SK-N-SH (cell line): Measurements from ENCODE around the gene FCER1G.
"Not testable (repeated sequence)": the region's sequence is repeated elsewhere in the genome, so short reads cannot be mapped to it uniquely, and the experiment has no call there.

Source experiments
- CTCF ChIP-seq: fragments of 200-600 bp; sonication (generic); IDR thresholded peaks from 2 replicates; pipeline ENCODE4 v1.6.1; 2017; ENCODE audit warnings: antibody characterized with exemption, mild to moderate bottlenecking, moderate library complexity
- EP300 ChIP-seq, 2 experiments: IDR thresholded peaks; 2 replicates each; pipeline versions ENCODE4 v1.4.0 to v1.6.1; 2012; ENCODE audit warnings: borderline replicate concordance in 1 of 2, low read depth in 1 of 2, low read length in 1 of 2
- FOSL2 ChIP-seq: IDR thresholded peaks from 2 replicates; pipeline ENCODE4 v1.4.0; 2012; ENCODE audit warnings: low read depth, mild to moderate bottlenecking, moderate library complexity, borderline replicate concordance
- FOXM1 ChIP-seq: IDR thresholded peaks from 2 replicates; pipeline ENCODE4 v1.4.0; 2012; ENCODE audit warnings: low read depth, mild to moderate bottlenecking
- RCOR1 ChIP-seq: fragments of 150-350 bp; IDR thresholded peaks from 2 replicates; pipeline ENCODE4 v1.6.1; 2017; ENCODE audit warnings: antibody characterized with exemption, low read length
- TCF12 ChIP-seq: IDR thresholded peaks from 2 replicates; pipeline ENCODE4 v1.4.0; 2012
- YY1 ChIP-seq: IDR thresholded peaks from 2 replicates; pipeline ENCODE4 v1.4.0; 2012; ENCODE audit warnings: low read depth, mild to moderate bottlenecking
- ZBTB33 ChIP-seq: IDR thresholded peaks from 2 replicates; pipeline ENCODE4 v1.4.0; 2012; ENCODE audit warnings: low read depth, borderline replicate concordance

- not testable (repeated sequence) for TF ChIP-seq TCF12; EP300 (IDR thresholded peaks at IDR 0.05; ENCODE audit: borderline replicate concordance in 1 of 2, low read depth in 1 of 2, low read length in 1 of 2); CTCF; FOSL2; ZBTB33; FOXM1; RCOR1; YY1
Measured at GRCh38 chr1:161224695-161225087, 9.6 kb downstream of the FCER1G start.
